SK-N-SH treated with all-trans-retinoic acid at 6 μM for 48 hours (cell line): ENCODE data around the gene ACTL7B.

Experiments used
- ATAC-seq: fragments of 200-7000 bp; cut with Tn5 transposase; 3 replicates; pipeline ENCODE4 v1.9.1; 2020; ENCODE audit warnings: mild to moderate bottlenecking, moderate library complexity
- ARNTL ChIP-seq: fragments of 450-650 bp; formaldehyde crosslinking; IDR thresholded peaks from 2 replicates; pipeline ENCODE4 v1.5.0; 2020; ENCODE audit warnings: low read depth, mild to moderate bottlenecking, moderate library complexity, borderline replicate concordance
- BACH2 ChIP-seq: fragments of 250-450 bp; sonication (Bioruptor Pico); IDR thresholded peaks from 2 replicates; pipeline ENCODE4 v1.9.0; 2021; ENCODE audit warnings: mild to moderate bottlenecking, borderline replicate concordance
- CSDC2 ChIP-seq: fragments of 250-450 bp; sonication (Bioruptor Pico); IDR thresholded peaks from 2 replicates; pipeline ENCODE4 v1.5.0; 2020; ENCODE audit warnings: mild to moderate bottlenecking, moderate library complexity
- CSRNP3 ChIP-seq: fragments of 250-450 bp; sonication (Bioruptor Pico); IDR thresholded peaks from 2 replicates; pipeline ENCODE4 v1.5.1; 2021; ENCODE audit warnings: mild to moderate bottlenecking, moderate library complexity
- ESRRG ChIP-seq: fragments of 250-450 bp; sonication (Bioruptor Pico); IDR thresholded peaks from 2 replicates; pipeline ENCODE4 v1.6.1; 2021; ENCODE audit warnings: mild to moderate bottlenecking
- GLIS3 ChIP-seq: fragments of 250-450 bp; sonication (Bioruptor Pico); IDR thresholded peaks from 2 replicates; pipeline ENCODE4 v1.5.0; 2020; ENCODE audit warnings: mild to moderate bottlenecking, moderate library complexity
- ISL1 ChIP-seq: fragments of 250-450 bp; sonication (Bioruptor Pico); IDR thresholded peaks from 2 replicates; pipeline ENCODE4 v2.1.2; 2022; ENCODE audit warnings: mild to moderate bottlenecking, moderate library complexity
- OSR1 ChIP-seq: fragments of 250-450 bp; sonication (Bioruptor Pico); IDR thresholded peaks from 2 replicates; pipeline ENCODE4 v1.8.0; 2022; ENCODE audit warnings: moderate library complexity, mild to moderate bottlenecking, inconsistent platforms
- PPARA ChIP-seq: fragments of 250-450 bp; sonication (Bioruptor Pico); IDR thresholded peaks from 2 replicates; pipeline ENCODE4 v1.5.0; 2020; ENCODE audit warnings: mild to moderate bottlenecking, borderline replicate concordance
- SNAI2 ChIP-seq: fragments of 250-450 bp; sonication (Bioruptor Pico); IDR thresholded peaks from 2 replicates; pipeline ENCODE4 v1.5.0; 2020; ENCODE audit warnings: mild to moderate bottlenecking, moderate library complexity
- TCF4 ChIP-seq: fragments of 250-450 bp; sonication (Bioruptor Pico); IDR thresholded peaks from 2 replicates; pipeline ENCODE4 v1.8.0; 2021; ENCODE audit warnings: mild to moderate bottlenecking, moderate library complexity, borderline replicate concordance
- TOX ChIP-seq: fragments of 250-450 bp; sonication (Bioruptor Pico); IDR thresholded peaks from 2 replicates; pipeline ENCODE4 v1.8.0; 2021; ENCODE audit warnings: mild to moderate bottlenecking, moderate library complexity, borderline replicate concordance
- ZC3H10 ChIP-seq: fragments of 250-450 bp; sonication (Bioruptor Pico); IDR thresholded peaks from 2 replicates; pipeline ENCODE4 v1.5.1; 2021; ENCODE audit warnings: mild to moderate bottlenecking, moderate library complexity
- ZFP30 ChIP-seq: fragments of 450-650 bp; formaldehyde crosslinking; IDR thresholded peaks from 2 replicates; pipeline ENCODE4 v1.5.0; 2022; ENCODE audit warnings: mild to moderate bottlenecking, moderate library complexity
- ZNF565 ChIP-seq: fragments of 450-650 bp; formaldehyde crosslinking; conservative IDR thresholded peaks from 2 replicates; pipeline ENCODE4 v1.5.0; 2020; ENCODE audit warnings: low read depth, mild to moderate bottlenecking, moderate library complexity
- ZNF70 ChIP-seq: fragments of 450-650 bp; formaldehyde crosslinking; IDR thresholded peaks from 2 replicates; pipeline ENCODE4 v1.5.0; 2020; ENCODE audit warnings: mild to moderate bottlenecking, moderate library complexity
- ZNF8 ChIP-seq: fragments of 450-650 bp; formaldehyde crosslinking; IDR thresholded peaks from 2 replicates; pipeline ENCODE4 v1.5.0; 2020; ENCODE audit warnings: mild to moderate bottlenecking, moderate library complexity
- TF ChIP-seq, protein P1 (sequence below): fragments of 250-450 bp; sonication (Bioruptor Pico); IDR thresholded peaks from 2 replicates; pipeline ENCODE4 v1.5.1; 2020; ENCODE audit warnings: low read depth, mild to moderate bottlenecking, moderate library complexity
- TF ChIP-seq, protein P2 (sequence below): fragments of 250-450 bp; sonication (Bioruptor Pico); IDR thresholded peaks from 2 replicates; pipeline ENCODE4 v1.8.0; 2021; ENCODE audit warnings: low read depth, mild to moderate bottlenecking, moderate library complexity, borderline replicate concordance
- TF ChIP-seq, protein P3 (sequence below): fragments of 250-450 bp; sonication (Bioruptor Pico); IDR thresholded peaks from 2 replicates; pipeline ENCODE4 v1.8.0; 2020; ENCODE audit warnings: mild to moderate bottlenecking, moderate library complexity, borderline replicate concordance
- TF ChIP-seq, protein P4 (sequence below): fragments of 250-450 bp; sonication (Bioruptor Pico); IDR thresholded peaks from 2 replicates; pipeline ENCODE4 v1.5.0; 2020; ENCODE audit warnings: mild to moderate bottlenecking, moderate library complexity

The ACTL7B gene

GRCh38 chr9:108885643-108886348, 30.0 kb upstream of the ACTL7B start:
- TF ChIP-seq PPARA (CRISPR knock-in tag): no peak
- TF ChIP-seq, all 23 proteins: peak for 0
- peak; percentile 48; the same call in 2 of the 3 replicates for ATAC-seq

- TF ChIP-seq CSRNP3 (CRISPR knock-in tag): no peak
- TF ChIP-seq, protein P1, sequence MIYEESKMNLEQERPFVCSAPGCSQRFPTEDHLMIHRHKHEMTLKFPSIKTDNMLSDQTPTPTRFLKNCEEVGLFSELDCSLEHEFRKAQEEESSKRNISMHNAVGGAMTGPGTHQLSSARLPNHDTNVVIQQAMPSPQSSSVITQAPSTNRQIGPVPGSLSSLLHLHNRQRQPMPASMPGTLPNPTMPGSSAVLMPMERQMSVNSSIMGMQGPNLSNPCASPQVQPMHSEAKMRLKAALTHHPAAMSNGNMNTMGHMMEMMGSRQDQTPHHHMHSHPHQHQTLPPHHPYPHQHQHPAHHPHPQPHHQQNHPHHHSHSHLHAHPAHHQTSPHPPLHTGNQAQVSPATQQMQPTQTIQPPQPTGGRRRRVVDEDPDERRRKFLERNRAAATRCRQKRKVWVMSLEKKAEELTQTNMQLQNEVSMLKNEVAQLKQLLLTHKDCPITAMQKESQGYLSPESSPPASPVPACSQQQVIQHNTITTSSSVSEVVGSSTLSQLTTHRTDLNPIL (CRISPR knock-in tag): no peak
- TF ChIP-seq, protein P2, sequence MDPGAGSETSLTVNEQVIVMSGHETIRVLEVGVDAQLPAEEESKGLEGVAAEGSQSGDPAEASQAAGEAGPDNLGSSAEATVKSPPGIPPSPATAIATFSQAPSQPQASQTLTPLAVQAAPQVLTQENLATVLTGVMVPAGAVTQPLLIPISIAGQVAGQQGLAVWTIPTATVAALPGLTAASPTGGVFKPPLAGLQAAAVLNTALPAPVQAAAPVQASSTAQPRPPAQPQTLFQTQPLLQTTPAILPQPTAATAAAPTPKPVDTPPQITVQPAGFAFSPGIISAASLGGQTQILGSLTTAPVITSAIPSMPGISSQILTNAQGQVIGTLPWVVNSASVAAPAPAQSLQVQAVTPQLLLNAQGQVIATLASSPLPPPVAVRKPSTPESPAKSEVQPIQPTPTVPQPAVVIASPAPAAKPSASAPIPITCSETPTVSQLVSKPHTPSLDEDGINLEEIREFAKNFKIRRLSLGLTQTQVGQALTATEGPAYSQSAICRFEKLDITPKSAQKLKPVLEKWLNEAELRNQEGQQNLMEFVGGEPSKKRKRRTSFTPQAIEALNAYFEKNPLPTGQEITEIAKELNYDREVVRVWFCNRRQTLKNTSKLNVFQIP (CRISPR knock-in tag): no peak
- no peak for TF ChIP-seq ARNTL
- TF ChIP-seq ZNF8 (CRISPR knock-in tag): no peak
- TF ChIP-seq ZC3H10 (CRISPR knock-in tag): no peak
- no peak for TF ChIP-seq TOX (CRISPR knock-in tag)
- TF ChIP-seq ZNF70 (CRISPR knock-in tag): no peak
- no peak for TF ChIP-seq SNAI2 (CRISPR knock-in tag)
- ATAC-seq: no peak
These were observed 28.9 kb upstream of the ACTL7B start for GRCh38 chr9:108884701-108885100.

GRCh38 chr9:108883085-108883484, 27.3 kb upstream of the ACTL7B start:
- no peak for TF ChIP-seq CSDC2 (CRISPR knock-in tag)
- TF ChIP-seq ZNF565: no peak
- TF ChIP-seq TOX (CRISPR knock-in tag): no peak
- TF ChIP-seq, protein P3, sequence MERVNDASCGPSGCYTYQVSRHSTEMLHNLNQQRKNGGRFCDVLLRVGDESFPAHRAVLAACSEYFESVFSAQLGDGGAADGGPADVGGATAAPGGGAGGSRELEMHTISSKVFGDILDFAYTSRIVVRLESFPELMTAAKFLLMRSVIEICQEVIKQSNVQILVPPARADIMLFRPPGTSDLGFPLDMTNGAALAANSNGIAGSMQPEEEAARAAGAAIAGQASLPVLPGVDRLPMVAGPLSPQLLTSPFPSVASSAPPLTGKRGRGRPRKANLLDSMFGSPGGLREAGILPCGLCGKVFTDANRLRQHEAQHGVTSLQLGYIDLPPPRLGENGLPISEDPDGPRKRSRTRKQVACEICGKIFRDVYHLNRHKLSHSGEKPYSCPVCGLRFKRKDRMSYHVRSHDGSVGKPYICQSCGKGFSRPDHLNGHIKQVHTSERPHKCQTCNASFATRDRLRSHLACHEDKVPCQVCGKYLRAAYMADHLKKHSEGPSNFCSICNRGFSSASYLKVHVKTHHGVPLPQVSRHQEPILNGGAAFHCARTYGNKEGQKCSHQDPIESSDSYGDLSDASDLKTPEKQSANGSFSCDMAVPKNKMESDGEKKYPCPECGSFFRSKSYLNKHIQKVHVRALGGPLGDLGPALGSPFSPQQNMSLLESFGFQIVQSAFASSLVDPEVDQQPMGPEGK (CRISPR knock-in tag): no peak
- TF ChIP-seq ISL1 (CRISPR knock-in tag): no peak
- TF ChIP-seq ESRRG: no peak
- TF ChIP-seq ZC3H10 (CRISPR knock-in tag): no peak
- no peak for TF ChIP-seq PPARA (CRISPR knock-in tag)
- no peak for TF ChIP-seq CSRNP3 (CRISPR knock-in tag)
- no peak for TF ChIP-seq BACH2 (CRISPR knock-in tag)
- TF ChIP-seq, protein P4, sequence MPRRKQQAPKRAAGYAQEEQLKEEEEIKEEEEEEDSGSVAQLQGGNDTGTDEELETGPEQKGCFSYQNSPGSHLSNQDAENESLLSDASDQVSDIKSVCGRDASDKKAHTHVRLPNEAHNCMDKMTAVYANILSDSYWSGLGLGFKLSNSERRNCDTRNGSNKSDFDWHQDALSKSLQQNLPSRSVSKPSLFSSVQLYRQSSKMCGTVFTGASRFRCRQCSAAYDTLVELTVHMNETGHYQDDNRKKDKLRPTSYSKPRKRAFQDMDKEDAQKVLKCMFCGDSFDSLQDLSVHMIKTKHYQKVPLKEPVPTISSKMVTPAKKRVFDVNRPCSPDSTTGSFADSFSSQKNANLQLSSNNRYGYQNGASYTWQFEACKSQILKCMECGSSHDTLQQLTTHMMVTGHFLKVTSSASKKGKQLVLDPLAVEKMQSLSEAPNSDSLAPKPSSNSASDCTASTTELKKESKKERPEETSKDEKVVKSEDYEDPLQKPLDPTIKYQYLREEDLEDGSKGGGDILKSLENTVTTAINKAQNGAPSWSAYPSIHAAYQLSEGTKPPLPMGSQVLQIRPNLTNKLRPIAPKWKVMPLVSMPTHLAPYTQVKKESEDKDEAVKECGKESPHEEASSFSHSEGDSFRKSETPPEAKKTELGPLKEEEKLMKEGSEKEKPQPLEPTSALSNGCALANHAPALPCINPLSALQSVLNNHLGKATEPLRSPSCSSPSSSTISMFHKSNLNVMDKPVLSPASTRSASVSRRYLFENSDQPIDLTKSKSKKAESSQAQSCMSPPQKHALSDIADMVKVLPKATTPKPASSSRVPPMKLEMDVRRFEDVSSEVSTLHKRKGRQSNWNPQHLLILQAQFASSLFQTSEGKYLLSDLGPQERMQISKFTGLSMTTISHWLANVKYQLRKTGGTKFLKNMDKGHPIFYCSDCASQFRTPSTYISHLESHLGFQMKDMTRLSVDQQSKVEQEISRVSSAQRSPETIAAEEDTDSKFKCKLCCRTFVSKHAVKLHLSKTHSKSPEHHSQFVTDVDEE (CRISPR knock-in tag): no peak
- TF ChIP-seq GLIS3 (CRISPR knock-in tag): no peak
- no peak for TF ChIP-seq TCF4 (CRISPR knock-in tag)
- TF ChIP-seq OSR1 (CRISPR knock-in tag): no peak
- TF ChIP-seq, protein P1 (CRISPR knock-in tag): no peak
- TF ChIP-seq ZNF8 (CRISPR knock-in tag): no peak
- no peak for TF ChIP-seq ZNF70 (CRISPR knock-in tag)
- TF ChIP-seq ARNTL: no peak
- TF ChIP-seq ZFP30 (CRISPR knock-in tag): no peak
- no peak for ATAC-seq
